HG03139 (cell line): ENCODE measurements around the gene KIFC3.

ENCODE experiments used
- ATAC-seq: cut with Tn5 transposase; IDR thresholded peaks from one replicate; pipeline ENCODE4 v1.9.1; 2021; ENCODE audit not compliant: unreplicated experiment

KIFC3 gene

GRCh38 chr16:57769541-57770145 is 32.6 kb downstream of the KIFC3 start:
- ATAC-seq: no peak

GRCh38 chr16:57766714-57767348 is 35.5 kb downstream of the KIFC3 start:
- ATAC-seq: no peak

GRCh38 chr16:57765160-57765728 is 37.0 kb downstream of the KIFC3 start:
- ATAC-seq: no peak

GRCh38 chr16:57764341-57765159 is 37.7 kb downstream of the KIFC3 start:
- ATAC-seq: no peak

- no peak for ATAC-seq
Observed at GRCh38 chr16:57764006-57764340, 38.3 kb downstream of the KIFC3 start.

GRCh38 chr16:57763285-57764005 is 38.8 kb downstream of the KIFC3 start:
- ATAC-seq: no peak

GRCh38 chr16:57762365-57763040 is 39.8 kb downstream of the KIFC3 start:
- ATAC-seq: no peak

GRCh38 chr16:57761957-57762356 is 40.3 kb downstream of the KIFC3 start:
- no peak for ATAC-seq

- no peak for ATAC-seq
Observed at GRCh38 chr16:57761301-57761700, 41.0 kb downstream of the KIFC3 start.

- ATAC-seq: no peak
Observed at GRCh38 chr16:57760357-57761160, 41.7 kb downstream of the KIFC3 start.

- no peak for ATAC-seq
Observed at GRCh38 chr16:57759541-57760356, 42.5 kb downstream of the KIFC3 start.

GRCh38 chr16:57759131-57759530 is 43.2 kb downstream of the KIFC3 start:
- no peak for ATAC-seq

- no peak for ATAC-seq
Observed at GRCh38 chr16:57758331-57759117, 43.8 kb downstream of the KIFC3 start.

GRCh38 chr16:57757883-57758282 is 44.4 kb downstream of the KIFC3 start:
- no peak for ATAC-seq

- no peak for ATAC-seq
Observed at GRCh38 chr16:57757326-57757786, 44.9 kb downstream of the KIFC3 start.

GRCh38 chr16:57756424-57757325 is 45.6 kb downstream of the KIFC3 start:
- ATAC-seq: no peak
